Cerebellar nuclear complex (tissue), 1 donor: ENCODE measurements around the gene USP15.
"Not testable (repeated sequence)": the region's sequence is repeated elsewhere in the genome, so short reads cannot be mapped to it uniquely, and the experiment has no call there.

ENCODE experiments used
- DNase-seq, 2 experiments: peaks; one replicate each; lab custom pipeline; 2025; lab: John Stamatoyannopoulos, UW

USP15 gene

GRCh38 chr12:62323386-62323785 is 63.2 kb downstream of the USP15 start:
- no peak for DNase-seq

- no peak for DNase-seq
Measured at GRCh38 chr12:62328296-62328921, 68.2 kb downstream of the USP15 start.

DNA sequence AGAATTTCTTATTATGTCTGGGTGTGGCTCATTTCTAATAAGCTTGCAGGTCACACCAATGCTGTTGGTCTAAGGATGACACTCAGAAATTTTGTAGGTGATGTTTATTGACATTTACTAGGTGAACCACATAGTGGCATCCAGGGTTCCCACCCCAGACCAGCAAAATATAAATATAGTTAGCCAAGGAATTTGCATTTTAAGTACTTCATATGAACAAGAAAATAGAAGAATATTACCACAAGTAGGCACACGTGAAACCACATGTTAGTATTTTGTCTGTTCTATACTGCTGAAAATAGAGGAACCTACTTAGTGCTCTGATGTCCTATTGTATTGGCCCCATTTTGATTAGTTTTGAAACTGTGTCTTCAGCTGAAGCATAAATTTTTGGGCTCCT is 71.1 kb downstream of the USP15 start:
- no peak for DNase-seq

DNA sequence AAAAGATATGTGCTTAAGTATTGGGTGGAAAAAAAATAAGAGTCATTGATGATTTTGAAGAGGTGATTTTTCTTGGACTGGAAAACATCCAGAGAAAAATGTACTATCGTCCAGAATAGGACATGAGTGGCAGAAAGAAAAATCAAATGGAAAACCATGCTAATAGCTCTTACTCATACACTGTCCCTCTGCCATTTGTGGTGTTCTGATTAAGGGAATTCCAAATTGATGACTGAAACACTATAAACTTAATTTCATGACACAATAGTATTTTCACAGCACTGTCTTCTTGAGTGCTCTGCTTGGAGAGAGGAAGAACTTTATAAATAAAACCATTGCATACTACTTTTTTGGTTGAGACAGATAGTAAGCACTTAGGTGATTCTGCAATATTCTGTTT is 72.4 kb downstream of the USP15 start:
- DNase-seq, result no peak

GRCh38 chr12:62335057-62335456 is 74.9 kb downstream of the USP15 start:
- DNase-seq, result no peak

- DNase-seq, result no peak
Measured at GRCh38 chr12:62335796-62336195, 75.6 kb downstream of the USP15 start.

DNA sequence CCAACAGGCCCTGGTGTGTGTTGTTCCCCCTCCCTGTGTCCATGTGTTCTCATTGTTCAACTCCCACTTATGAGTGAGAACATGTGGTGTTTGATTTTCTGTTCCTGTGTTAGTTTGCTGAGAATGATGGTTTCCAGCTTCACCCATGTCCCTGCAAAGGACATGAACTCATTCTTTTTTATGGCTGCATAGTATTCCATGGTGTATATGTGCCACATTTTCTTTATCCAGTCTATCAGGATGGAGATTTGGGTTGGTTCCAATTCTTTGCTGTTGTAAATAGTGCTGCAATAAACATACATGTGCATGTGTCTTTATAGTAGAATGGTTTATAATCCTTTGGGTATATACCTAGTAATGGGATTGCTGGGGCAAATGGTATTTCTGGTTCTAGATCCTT is 77.4 kb downstream of the USP15 start:
- DNase-seq, result not testable (repeated sequence)

DNA sequence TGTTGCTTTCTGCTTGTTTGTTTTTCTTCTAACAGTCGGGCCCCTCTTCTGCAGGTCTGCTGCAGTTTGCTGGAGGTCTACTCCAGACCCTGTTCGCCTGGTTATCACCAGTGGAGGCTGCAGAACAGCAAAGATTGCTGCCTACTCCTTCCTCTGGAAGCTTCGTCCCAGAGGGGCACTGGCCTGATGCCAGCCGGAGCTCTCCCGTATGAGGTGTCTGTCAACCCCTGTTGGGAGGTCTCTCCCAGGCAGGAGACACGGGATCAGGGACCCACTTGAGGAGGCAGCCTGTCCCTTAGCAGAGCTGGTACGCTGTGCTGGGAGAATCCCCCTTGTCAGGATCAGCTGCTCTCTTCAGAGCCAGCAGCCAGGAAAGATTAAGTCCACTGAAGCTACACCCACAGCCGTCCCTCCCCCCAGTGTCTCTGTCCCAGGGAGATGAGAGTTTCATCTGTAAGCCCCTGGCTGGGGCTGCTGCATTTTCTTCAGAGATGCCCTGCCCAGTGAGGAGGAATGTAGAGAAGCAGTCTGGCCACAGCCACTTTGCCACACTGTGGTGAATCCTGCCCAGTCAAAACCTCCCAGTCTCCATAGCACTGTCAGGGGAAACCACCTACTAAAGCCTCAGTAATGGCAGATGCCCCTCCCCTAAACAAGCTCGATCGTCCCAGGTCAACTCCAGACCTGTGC is 82.6 kb downstream of the USP15 start:
- DNase-seq, result not testable (repeated sequence)

- not testable (repeated sequence) for DNase-seq
Measured at GRCh38 chr12:62343304-62344120, 83.3 kb downstream of the USP15 start.

GRCh38 chr12:62344731-62345556 is 84.7 kb downstream of the USP15 start:
- DNase-seq, result not testable (repeated sequence)

DNA sequence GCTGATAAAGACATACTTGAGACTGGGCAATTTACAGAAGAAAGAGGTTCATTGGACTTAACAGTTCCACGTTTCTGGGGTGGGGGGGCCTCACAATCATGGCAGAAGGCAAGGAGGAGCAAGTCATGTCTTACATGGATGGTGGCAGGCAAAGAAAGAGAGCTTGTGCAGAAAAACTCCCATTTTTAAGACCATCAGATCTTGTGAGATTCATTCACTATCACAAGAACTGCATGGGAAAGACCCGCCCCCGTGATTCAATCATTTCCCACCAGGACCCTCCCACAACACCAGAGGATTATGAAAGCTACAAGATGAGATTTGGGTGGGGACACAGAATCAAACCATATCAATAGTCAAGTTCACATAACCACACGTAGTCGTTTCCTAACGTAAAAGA is 85.5 kb downstream of the USP15 start:
- no peak for DNase-seq

DNA sequence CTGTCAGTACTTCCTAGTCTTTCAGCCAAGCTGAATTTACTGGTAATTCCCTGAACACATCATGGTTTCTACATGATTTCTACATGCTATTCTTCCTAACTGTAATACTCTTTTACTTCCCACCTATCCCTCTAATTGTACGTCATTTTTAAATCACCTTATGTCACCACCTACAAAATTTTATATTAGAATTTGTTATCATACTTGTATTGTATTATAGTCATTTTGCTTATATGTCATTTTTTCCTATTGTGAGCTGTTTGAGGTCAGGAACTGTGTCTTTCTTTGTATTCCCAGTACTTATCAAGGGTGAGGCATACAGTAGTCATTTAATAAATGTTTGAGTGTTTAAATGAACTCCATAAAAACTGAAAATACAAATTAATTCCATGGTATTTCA is 86.6 kb downstream of the USP15 start:
- DNase-seq, result no peak

DNA sequence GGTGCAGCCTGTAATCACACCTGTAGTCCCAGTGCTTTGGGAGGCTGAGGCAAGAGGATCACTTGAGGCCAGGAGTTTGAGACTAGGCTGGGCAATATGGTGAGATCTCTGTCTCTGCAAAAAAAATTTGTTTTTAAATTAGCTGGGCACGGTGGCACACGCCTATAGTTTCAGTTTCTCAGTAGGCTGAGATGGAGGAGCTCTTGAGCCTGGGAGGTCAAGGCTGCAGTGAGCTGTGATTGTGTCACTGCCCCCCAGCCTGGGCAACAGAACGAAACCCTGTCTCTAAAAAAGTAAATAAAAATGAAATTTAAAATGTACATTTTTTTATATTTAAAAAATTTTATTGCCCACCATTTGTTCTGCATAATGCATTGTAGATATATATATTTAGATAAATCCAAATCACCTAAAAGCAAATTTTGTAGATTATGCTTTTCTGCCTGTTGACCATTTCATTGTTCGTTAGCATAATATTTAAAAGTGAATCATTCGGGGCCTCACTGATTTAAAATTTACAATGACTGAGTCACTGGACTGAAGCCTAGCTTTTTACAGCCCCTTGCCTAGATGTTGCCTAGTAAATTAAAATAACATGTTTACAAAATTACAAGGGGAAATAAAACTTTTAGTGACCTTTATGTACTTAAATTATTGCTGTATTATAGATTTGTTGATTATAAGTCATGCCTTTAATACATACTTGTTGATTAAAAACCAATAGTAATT is 87.9 kb downstream of the USP15 start:
- no peak for DNase-seq

GRCh38 chr12:62350554-62350953 is 90.3 kb downstream of the USP15 start:
- no peak for DNase-seq

- DNase-seq, result no peak
Measured at GRCh38 chr12:62351326-62351725, 91.1 kb downstream of the USP15 start.

DNA sequence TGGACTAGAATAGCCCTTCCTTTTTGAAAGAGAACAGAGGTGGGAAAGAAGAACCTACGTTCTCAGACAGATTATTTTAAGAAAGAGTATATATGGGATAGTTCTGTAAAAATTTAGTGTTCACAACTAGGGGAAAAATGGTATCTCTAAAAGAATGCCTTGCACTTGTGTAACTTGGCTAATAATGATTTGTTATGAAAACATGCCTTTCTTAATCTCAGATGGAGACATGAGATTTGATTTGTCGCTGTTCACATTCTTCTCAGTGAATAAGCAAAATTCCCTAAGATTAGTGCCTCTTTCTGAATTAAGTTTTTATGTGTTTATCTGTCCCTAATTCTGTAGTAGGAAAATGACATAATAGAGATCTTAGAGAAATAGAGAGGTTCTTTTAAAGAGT is 100.8 kb downstream of the USP15 start:
- no peak for DNase-seq

DNA sequence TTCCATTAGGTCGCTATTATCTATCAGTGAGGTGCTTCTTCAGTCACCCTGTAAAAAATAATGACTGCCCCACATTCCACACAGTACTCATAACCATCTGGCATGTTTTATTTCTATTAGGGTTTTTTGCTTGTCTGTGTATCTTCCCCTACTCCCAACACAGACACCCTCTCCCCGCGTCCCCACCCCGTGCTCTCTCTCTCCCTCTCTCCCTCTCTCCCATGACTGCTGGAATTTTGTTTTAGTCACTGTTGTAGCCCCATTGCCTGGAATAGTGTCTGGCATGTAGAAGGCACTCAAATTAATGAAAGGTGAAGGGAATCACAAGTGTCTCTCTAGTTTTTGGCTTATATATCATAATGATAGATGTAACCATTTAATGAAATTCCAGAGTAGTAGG is 103.3 kb downstream of the USP15 start:
- DNase-seq, result no peak

DNA sequence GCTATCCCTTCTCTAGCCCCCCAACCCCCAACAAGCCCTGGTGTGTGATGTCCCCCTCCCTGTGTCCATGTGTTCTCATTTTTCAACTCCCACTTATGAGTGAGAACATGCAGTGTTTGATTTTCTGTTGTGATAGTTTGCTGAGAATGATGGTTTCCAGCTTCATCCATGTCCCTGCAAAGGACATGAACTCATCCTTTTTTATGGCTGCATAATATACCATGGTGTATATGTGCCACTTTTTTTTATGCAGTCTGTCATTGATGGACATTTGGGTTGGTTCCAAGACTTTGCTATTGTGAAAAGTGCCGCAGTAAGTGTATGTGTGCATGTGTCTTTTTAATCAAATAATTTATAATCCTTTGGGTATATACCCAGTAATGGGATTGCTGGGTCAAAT is 104.5 kb downstream of the USP15 start:
- not testable (repeated sequence) for DNase-seq

- DNase-seq, result not testable (repeated sequence)
Measured at GRCh38 chr12:62365846-62366245, 105.6 kb downstream of the USP15 start.

GRCh38 chr12:62368430-62369223 is 108.4 kb downstream of the USP15 start:
- not testable (repeated sequence) for DNase-seq

- no peak for DNase-seq
Measured at GRCh38 chr12:62370189-62370588, 110.0 kb downstream of the USP15 start.
